Eye (tissue), 1 donor: ENCODE measurements around the gene OPALIN.

Experiments
- DNase-seq: peaks from one replicate; pipeline ENCODE4 v3.0.0-alpha.2; 2015

Gene OPALIN

GRCh38 chr10:96371356-96371755 is 12.6 kb upstream of the OPALIN start:
- DNase-seq: no peak

DNA sequence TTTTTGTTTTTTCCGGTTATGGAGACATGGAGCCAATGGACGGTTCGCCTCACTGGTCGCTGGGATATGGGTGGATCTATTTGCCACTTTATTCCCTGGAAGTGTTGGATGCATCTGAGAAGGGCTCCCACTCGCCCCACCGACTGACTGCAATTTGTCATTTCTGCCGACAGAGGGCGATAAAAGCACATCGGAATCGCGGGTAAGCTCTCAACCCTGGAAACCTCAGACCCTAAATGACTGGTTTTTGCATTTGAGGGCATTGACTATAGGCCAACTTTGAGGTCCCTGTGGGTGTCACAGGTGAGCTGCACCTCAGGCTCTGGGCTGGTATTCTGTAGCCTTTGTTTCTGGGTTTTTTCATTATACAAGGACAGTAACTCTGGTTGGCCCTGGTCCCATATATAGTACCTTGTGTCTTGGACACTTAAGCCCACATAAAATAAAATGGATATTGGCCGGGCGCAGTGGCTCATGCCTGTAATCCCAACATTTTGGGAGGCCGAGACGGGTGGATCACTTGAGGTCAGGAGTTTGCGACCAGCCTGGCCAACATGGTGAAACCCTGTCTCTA is 11.9 kb upstream of the OPALIN start:
- peak; percentile 84 for DNase-seq

DNA sequence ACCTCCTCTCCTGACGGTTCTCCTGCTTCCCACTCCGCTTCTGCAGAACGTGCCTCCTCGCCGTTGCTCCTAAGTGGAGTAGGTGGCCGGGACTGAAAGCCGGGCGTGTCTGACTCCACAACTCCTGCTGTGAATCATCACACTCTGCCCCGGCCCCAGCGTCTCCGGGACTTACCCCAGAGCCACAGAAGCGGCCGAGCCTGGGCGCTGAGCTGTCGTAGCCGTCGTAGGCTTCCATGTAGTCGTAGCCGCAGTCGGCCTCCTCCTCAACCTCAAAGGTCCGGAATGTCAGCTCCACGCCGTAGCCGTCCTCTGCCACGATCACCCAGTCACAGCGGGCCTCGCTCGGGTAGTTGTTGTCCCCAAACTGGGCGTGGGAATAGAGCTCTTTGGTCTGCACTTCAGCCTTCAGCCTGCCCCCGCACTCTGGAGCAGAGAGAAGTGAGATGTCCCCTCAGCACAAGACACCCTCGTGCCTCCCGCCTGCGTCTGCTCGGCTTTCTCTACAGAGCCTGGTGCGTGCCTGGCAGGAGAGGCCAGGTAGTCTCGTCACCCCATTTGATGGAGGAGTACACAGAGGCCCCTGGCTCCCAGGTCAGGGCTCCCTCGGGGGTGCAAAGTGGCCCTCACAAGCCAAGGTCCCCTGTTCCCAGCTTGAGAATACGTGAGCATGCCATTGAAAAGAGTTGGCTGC is 11.2 kb upstream of the OPALIN start:
- DNase-seq: no peak

- DNase-seq: no peak
These were observed 10.2 kb upstream of the OPALIN start for GRCh38 chr10:96368971-96369370.

DNA sequence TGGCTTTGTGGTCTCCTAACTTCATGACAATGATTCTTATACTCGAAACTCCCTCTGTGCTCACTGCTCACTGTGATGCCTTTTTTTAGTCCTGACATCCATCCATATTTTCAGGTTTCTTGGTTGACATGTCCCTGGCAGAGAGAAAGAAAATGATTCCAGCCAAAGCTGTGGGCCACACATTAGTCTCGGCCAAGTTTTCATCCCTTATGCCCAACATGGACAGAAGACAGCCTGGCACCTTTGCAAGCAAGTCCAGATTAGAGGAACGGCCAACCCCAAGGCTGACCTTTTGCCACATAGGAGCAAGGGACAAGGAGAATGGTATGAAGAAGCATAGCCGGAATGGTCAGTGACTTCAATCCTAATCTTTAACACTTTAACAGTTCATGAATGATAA is 8.7 kb upstream of the OPALIN start:
- DNase-seq: no peak

- DNase-seq: no peak
These were observed 7.7 kb upstream of the OPALIN start for GRCh38 chr10:96366508-96366907.

DNA sequence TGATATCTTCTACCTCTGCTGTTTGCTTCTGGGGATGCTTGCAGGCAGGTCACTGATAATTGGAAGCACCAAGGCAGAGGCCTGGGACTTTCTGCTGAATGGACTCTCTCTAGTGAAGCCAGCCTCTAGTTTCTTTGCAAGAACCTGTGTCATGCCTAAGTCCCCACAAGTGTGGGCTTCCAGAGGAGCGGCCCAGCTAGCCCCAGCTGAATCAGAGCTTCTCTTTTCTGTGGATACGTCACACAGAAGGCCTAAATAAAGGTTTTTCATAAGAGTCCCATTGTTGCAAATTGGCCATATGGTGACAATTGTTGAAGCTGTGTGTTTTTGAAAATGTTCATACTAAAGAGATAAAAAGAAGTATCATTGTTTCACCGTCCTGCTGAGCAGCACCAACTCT is 6.8 kb upstream of the OPALIN start:
- no peak for DNase-seq

DNA sequence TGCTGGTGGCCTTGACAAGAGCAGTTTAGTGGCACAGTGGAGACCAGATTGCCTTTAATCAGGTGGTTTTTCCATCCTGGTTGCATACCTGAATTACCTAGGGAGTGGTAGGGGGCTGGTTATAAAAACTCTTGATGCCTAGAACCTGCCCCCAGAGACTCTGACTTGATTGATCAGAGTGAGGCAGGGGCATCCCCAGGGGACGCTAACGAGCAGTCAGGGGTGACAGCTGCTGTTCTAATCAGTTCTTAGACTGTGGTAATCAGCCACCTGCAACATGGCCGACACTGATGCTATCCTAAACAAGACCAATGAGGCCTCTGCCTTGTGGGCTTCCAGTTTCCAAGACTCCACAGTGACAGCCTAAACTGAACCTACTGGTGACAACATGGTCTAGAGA is 2.0 kb upstream of the OPALIN start:
- DNase-seq: no peak

- DNase-seq: no peak
These were observed 1.5 kb upstream of the OPALIN start for GRCh38 chr10:96360331-96360730.

DNA sequence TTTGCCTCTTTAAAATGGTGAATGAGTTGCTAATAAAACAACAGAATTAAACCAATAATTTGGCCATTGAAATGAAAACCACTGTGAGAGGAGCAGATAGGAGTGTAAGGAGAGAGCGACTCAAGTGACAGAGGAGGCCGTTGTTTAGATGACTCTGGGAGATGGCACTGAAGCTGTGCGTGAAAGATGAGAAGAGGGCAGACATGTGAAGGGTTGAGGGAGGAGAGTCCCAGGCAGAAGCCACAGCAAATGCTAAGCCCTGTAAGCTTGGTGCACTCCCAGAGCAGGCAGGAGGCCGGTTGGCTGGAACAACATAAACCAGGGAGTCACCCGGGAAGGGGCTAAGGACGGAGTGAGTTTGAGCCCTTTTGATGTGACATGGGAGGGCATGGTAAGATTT is 814 bp upstream of the OPALIN start:
- DNase-seq: no peak

DNA sequence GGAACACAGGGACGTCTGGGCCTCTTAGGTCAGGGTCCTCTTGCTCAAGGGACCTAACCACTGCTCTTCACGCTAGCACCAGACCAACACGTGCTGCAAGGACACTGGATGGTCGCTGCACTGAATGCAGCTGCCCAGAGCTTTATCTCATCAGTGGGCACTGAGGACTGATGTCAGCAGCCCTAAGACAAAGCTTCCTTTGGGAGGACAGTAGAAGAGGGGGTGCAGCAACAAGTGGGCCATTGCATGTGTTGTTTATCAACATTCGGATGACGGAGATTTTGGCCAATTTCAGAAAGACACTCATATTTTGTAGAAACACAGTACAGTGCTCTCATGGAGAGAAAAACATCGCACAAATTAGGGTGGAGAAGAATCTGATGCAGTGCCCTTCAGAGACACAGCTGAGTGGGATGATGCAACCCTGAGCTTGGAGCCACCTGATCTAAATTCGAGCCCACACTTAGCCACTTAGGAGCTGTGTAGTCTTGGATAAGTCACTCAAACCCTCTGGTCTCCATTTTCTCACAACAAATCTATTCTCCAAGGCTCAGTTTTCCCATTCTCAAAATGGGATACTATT is 1.7 kb downstream of the OPALIN start:
- DNase-seq: no peak

GRCh38 chr10:96352582-96352981 is 6.2 kb downstream of the OPALIN start:
- DNase-seq: no peak

DNA sequence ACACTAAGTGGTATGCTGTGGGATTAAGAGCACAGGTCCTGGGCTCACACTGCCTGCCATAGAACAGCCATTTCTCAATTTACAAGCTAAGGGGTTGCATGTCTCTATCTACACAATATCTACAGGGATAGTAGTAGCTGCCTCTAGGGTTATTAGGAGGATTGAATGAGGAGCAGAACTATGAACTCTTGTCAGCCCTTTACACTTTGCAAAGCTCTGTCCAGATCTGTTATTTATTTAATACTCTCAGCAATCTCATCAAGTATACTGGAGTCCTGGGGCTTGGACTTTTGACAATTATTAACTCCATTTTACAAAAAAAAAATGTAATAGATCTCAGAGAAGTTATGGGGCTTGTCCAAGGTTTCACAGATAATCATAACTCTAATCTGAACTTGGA is 6.8 kb downstream of the OPALIN start:
- no peak for DNase-seq

- DNase-seq: no peak
These were observed 12.5 kb downstream of the OPALIN start for GRCh38 chr10:96346295-96346694.

DNA sequence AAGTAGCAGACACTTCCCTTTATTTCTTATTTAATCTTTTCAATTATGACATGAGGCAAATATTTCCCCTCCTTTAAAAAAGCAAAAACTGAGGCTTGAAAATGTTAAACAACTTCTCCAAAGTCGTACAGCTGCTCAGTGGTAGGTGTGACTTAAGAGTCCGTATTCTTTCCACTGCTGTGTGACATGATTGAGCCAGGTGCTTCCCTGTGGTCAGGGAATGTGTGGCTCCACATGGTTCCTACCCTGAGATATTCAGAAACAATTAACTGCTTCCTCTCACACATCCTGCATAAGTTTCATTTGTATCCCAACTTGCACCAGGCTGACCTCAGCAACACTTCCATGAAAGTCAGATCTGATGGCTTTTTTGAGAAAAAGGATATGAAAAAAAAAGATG is 13.6 kb downstream of the OPALIN start:
- DNase-seq: no peak

GRCh38 chr10:96344178-96344577 is 14.6 kb downstream of the OPALIN start:
- DNase-seq: no peak

- DNase-seq: no peak
These were observed 16.4 kb downstream of the OPALIN start for GRCh38 chr10:96342402-96342801.

GRCh38 chr10:96341219-96342182 is 17.3 kb downstream of the OPALIN start:
- peak; percentile 9 for DNase-seq

DNA sequence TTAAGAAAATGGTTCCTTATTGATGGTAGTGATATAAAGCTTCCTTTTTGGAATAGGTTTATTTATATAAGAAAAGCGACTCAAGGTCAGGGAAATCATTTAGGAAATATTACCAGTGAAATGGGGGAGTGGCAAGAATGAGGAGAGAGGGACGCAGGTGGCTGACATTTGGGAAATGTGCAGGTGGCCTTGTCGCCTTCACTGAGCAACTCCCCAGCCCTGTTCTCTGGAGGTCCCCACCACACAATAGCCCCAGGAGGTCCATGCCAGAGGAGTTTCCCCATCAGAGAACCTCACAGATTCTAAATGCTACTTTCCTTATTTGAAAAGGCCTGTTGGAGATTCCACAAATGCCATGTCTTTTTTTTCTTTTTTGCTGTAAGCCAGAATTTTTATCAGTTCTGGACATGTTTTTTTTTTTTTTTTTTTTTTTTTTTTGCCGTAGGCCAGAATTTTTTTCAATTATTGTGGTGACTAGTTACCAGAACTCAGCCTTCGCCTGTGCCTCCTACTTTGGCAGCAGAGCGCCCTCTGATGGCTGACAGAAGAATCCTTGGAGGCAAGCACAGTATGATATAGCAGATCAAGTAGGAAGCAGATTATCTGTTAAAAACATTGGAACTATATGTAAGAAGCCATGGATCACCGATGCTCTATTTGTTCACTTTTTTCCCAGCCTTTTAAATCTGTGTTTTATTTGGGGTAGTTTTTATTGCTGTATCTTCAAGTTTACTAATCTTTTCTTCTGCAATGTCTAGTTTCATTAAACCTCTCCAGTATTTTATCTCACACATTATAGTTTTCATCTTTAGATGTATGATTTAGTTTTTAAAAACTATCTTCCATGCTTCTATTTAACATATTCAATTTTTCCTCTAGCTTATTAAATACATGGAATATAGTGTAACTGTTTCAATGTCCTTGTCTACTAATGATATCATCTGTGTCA is 18.6 kb downstream of the OPALIN start:
- peak; percentile 79 for DNase-seq

DNA sequence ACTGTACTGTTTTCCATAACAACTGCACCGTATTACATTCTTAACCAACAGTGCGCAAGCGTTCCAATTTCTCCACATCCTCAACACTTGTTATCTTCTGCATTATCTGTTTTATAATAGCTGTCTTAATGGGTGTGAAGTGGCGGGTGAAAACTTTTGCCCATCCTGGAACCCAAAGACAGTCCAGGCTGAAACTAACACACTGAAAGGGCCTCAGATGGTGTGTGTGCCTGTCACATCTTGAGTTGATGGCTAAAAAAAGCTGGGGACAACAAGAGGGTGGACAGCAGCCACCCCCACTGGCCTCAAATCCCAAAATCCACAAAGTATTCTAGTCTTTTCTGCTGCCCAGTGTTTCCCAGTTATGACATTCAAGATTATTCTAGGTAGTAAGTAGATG is 19.4 kb downstream of the OPALIN start:
- DNase-seq: no peak

DNA sequence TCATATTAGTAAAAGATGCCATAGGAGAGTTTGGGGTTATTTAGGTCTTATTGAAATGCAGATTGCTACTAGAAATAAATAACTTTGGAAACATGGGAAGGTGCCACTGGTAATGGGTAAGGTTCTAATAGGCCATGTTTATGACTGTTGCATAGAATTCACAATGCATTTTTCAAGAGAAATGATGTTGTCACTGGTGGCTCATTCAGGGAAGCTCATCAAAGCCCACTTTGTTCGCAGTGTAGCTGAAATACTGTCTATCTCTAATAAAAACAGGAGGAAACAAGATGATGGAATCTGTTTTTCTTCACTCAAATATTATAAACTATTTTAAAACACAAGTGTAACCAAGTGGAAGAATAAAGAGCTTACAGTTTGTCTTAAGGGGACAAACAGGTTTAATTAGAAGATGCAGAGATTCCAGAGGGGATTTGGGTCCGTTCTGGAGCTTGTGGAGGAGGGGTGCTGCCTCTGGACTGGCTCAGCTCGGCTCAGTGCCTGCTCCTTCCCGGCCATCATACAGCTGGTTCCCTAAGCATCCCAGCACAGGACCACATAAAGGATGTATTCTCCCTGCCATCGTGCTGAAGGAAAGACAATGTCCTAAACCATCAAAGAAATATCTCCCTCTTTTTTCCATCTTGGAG is 20.4 kb downstream of the OPALIN start:
- DNase-seq: peak; percentile 3

GRCh38 chr10:96337106-96337505 is 21.7 kb downstream of the OPALIN start:
- DNase-seq: no peak
